DND-41 (cell line): ENCODE measurements around the gene CDK4.

Experiments used
- ATAC-seq: fragments of 200-7000 bp; cut with Tn5 transposase; 3 replicates; pipeline ENCODE4 v1.9.1; 2021; ENCODE audit warnings: low read depth; ENCODE audit not compliant: insufficient read depth
- DNase-seq: peaks from one replicate; pipeline ENCODE4 v3.0.0-alpha.2; 2020
- H2AFZ ChIP-seq: 2 replicates; pipeline ENCODE4 v1.6.0; 2012; ENCODE audit warnings: low read depth, low read length
- H3K27ac ChIP-seq: 2 replicates; pipeline ENCODE4 v1.5.1; 2012; ENCODE audit warnings: low read length, inconsistent platforms
- H3K27me3 ChIP-seq: fragments of 200-600 bp; sonication (generic); 2 replicates; pipeline ENCODE4 v1.6.0; 2012; ENCODE audit warnings: low read length, mild to moderate bottlenecking, inconsistent platforms; ENCODE audit not compliant: insufficient read depth, poor library complexity
- H3K36me3 ChIP-seq: 2 replicates; pipeline ENCODE4 v1.5.1; 2012; ENCODE audit warnings: low read length, inconsistent platforms; ENCODE audit not compliant: insufficient read depth
- H3K4me1 ChIP-seq: 2 replicates; pipeline ENCODE4 v1.5.1; 2012; ENCODE audit warnings: mild to moderate bottlenecking, low read length; ENCODE audit not compliant: insufficient read depth
- H3K4me2 ChIP-seq: 2 replicates; pipeline ENCODE4 v1.6.0; 2012; ENCODE audit warnings: mild to moderate bottlenecking, moderate library complexity, low read length, inconsistent platforms; ENCODE audit not compliant: insufficient read depth
- H3K4me3 ChIP-seq, 2 experiments: fragments of 200-600 bp in 1 of 2; shearing (Covaris generic) in 1 of 2; 2 replicates each; pipeline ENCODE4 v1.5.1; 2012 to 2016; ENCODE audit warnings: inconsistent platforms in 2 of 2, low read length in 2 of 2, mild to moderate bottlenecking in 2 of 2, low read depth in 1 of 2, moderate library complexity in 1 of 2
- H3K79me2 ChIP-seq: 2 replicates; pipeline ENCODE4 v1.6.0; 2012; ENCODE audit warnings: low read length, inconsistent platforms; ENCODE audit not compliant: insufficient read depth
- H3K9ac ChIP-seq: 2 replicates; pipeline ENCODE4 v1.6.0; 2012; ENCODE audit warnings: low read depth, mild to moderate bottlenecking, inconsistent platforms, low read length, moderate library complexity
- H3K9me3 ChIP-seq: 2 replicates; pipeline ENCODE4 v1.5.1; 2012; ENCODE audit warnings: low read length, moderate library complexity, mild to moderate bottlenecking, inconsistent platforms; ENCODE audit not compliant: insufficient read depth, severe bottlenecking
- H4K20me1 ChIP-seq: 2 replicates; pipeline ENCODE4 v1.6.0; 2012; ENCODE audit warnings: low read length; ENCODE audit not compliant: insufficient read depth
- CTCF ChIP-seq: IDR thresholded peaks from 2 replicates; pipeline ENCODE4 v1.5.1; 2012; ENCODE audit warnings: borderline replicate concordance, low read length, moderate library complexity, mild to moderate bottlenecking; ENCODE audit not compliant: poor library complexity, severe bottlenecking; ENCODE audit errors: extremely low read depth
- EZH2 ChIP-seq: IDR thresholded peaks from 3 replicates; pipeline ENCODE4 v1.6.1; 2012; ENCODE audit warnings: borderline replicate concordance, low read depth, mild to moderate bottlenecking, moderate library complexity, low read length, inconsistent platforms; ENCODE audit not compliant: severe bottlenecking

Gene CDK4

GRCh38 chr12:57796996-57797395, 44.9 kb upstream of the CDK4 start:
- Histone ChIP-seq H3K36me3 (peaks cover 61% of the 10 kb centered on the region), H3K4me1 (no peaks in the 10 kb centered on the region), H3K79me2 (no peaks in the 10 kb centered on the region), H3K27me3 (no peaks in the 10 kb centered on the region), H3K27ac (no peak overlapping the region), H4K20me1 (no peaks in the 10 kb centered on the region; the same call in 1 of the 2 replicates), H3K4me2 (no peak overlapping the region), H3K9me3 (no peaks in the 10 kb centered on the region), H3K9ac (no peak overlapping the region), H3K4me3 (no peak overlapping the region), H2AFZ (no peak overlapping the region)
- DNase-seq (no peak), ATAC-seq (no peak)
- TF ChIP-seq EZH2: no peak
- no peak for TF ChIP-seq CTCF

- H3K9ac ChIP-seq: no peak overlapping the region
- ATAC-seq (no peak), DNase-seq (no peak)
- H3K4me2 ChIP-seq: no peak overlapping the region
- no peaks in the 10 kb centered on the region for H3K79me2 ChIP-seq
- H3K36me3 ChIP-seq: peaks cover 75% of the 10 kb centered on the region
- no peak overlapping the region for H3K27ac ChIP-seq
- H4K20me1 ChIP-seq: no peaks in the 10 kb centered on the region; the same call in 1 of the 2 replicates
- no peaks in the 10 kb centered on the region for H3K4me1 ChIP-seq
- H3K4me3 ChIP-seq: no peak overlapping the region
- no peak overlapping the region for H2AFZ ChIP-seq
- H3K9me3 ChIP-seq: no peaks in the 10 kb centered on the region
- H3K27me3 ChIP-seq: no peaks in the 10 kb centered on the region
- TF ChIP-seq CTCF (no peak), EZH2 (no peak)
Observed at GRCh38 chr12:57795354-57795753, 43.2 kb upstream of the CDK4 start.

- no peak overlapping the region for H3K4me3 ChIP-seq
- H3K79me2 ChIP-seq: no peaks in the 10 kb centered on the region
- H3K36me3 ChIP-seq: peaks cover 85% of the 10 kb centered on the region
- no peak for ATAC-seq
- DNase-seq: no peak
- no peaks in the 10 kb centered on the region for H3K9me3 ChIP-seq
- H3K27ac ChIP-seq: no peak overlapping the region
- H3K4me2 ChIP-seq: no peak overlapping the region
- no peaks in the 10 kb centered on the region for H3K27me3 ChIP-seq
- no peaks in the 10 kb centered on the region; the same call in 1 of the 2 replicates for H4K20me1 ChIP-seq
- H3K9ac ChIP-seq: no peak overlapping the region
- no peak overlapping the region for H2AFZ ChIP-seq
- H3K4me1 ChIP-seq: no peaks in the 10 kb centered on the region
- TF ChIP-seq EZH2: no peak
- TF ChIP-seq CTCF: no peak
Observed at GRCh38 chr12:57793920-57794319, 41.8 kb upstream of the CDK4 start.

GRCh38 chr12:57783861-57784260, 31.8 kb upstream of the CDK4 start:
- no peak for TF ChIP-seq CTCF
- TF ChIP-seq EZH2: no peak
- H3K9ac ChIP-seq: 0 out of 2 replicates have a peak overlapping the region, but pooled peaks have one; percentile 74
- no peak overlapping the region for H3K27ac ChIP-seq
- no peaks in the 10 kb centered on the region for H3K27me3 ChIP-seq
- no peaks in the 10 kb centered on the region for H3K9me3 ChIP-seq
- no peak overlapping the region for H2AFZ ChIP-seq
- ATAC-seq (no peak), DNase-seq (no peak)
- H3K79me2 ChIP-seq: peaks cover 22% of the 10 kb centered on the region
- peaks cover 53% of the 10 kb centered on the region for H3K36me3 ChIP-seq
- peak overlapping the region in 1 of 2 experiments; percentile 88; a peak in 2 of 4 replicates for H3K4me3 ChIP-seq
- H3K4me2 ChIP-seq: peak overlapping the region; percentile 72
- H3K4me1 ChIP-seq: peaks cover 35% of the 10 kb centered on the region
- H4K20me1 ChIP-seq: no peaks in the 10 kb centered on the region; the same call in 1 of the 2 replicates
